Choroid plexus epithelial cell (primary cell): ENCODE measurements around the gene GPR107.

Experiments
- DNase-seq: peaks from one replicate; pipeline ENCODE4 v3.0.0-alpha.2; 2010; ENCODE audit warnings: low read depth
- H3K4me3 ChIP-seq: 2 replicates; pipeline ENCODE4 v1.5.1; 2011; ENCODE audit warnings: low read depth, mild to moderate bottlenecking, control low read depth, low read length, moderate library complexity
- TF ChIP-seq, protein P1 (sequence below): conservative IDR thresholded peaks from 2 replicates; pipeline ENCODE4 v1.5.1; 2011; ENCODE audit warnings: low read depth, mild to moderate bottlenecking, control low read depth, inconsistent platforms, low read length, moderate library complexity

GPR107 gene

DNA sequence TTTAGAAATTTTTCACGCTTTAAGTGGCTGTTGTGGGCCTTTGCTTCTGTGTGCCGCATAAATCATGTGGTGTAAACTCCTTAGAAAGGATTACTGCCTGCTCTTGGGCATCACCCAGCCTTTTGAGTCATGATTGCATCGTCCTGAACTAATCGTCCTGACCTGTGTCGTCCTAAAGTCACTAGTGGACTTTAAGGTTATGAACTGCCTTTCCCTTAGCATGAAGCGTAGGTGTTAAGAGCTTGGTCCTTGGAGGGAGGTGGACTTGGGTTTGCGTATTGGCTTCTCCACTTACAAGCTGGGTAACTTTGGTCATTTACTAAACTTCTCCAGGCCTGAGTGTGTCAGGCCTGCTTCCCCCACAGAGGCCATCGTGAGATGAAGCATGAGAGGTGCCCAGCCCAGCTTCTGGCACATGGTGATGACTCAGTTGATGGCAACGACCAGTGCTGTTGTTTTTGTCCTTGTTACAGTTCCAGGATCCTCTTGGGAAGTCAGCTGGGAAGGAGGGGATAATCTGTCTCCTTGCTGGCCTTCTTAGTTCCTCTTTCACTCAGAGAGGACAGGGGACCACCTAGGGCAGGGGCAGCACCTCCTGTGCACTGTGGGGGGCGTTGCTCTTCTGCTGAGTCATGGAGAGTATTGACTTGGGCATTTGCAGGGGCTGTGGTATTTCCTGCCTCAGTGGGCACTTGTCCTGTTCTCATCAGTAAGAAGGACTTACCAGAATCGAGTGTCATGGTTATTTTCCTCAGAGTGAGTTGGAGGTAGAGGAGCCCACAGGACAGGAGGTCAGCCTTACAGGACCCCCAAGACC, 64.3 kb downstream of the GPR107 start:
- peak; percentile 26 for DNase-seq
- TF ChIP-seq, protein P1, sequence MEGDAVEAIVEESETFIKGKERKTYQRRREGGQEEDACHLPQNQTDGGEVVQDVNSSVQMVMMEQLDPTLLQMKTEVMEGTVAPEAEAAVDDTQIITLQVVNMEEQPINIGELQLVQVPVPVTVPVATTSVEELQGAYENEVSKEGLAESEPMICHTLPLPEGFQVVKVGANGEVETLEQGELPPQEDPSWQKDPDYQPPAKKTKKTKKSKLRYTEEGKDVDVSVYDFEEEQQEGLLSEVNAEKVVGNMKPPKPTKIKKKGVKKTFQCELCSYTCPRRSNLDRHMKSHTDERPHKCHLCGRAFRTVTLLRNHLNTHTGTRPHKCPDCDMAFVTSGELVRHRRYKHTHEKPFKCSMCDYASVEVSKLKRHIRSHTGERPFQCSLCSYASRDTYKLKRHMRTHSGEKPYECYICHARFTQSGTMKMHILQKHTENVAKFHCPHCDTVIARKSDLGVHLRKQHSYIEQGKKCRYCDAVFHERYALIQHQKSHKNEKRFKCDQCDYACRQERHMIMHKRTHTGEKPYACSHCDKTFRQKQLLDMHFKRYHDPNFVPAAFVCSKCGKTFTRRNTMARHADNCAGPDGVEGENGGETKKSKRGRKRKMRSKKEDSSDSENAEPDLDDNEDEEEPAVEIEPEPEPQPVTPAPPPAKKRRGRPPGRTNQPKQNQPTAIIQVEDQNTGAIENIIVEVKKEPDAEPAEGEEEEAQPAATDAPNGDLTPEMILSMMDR, result peak; percentile 20
- no peak overlapping the region for H3K4me3 ChIP-seq

GRCh38 chr9:130118841-130119518, 65.3 kb downstream of the GPR107 start:
- peak; percentile 44 for DNase-seq
- no peak overlapping the region for H3K4me3 ChIP-seq
- TF ChIP-seq, protein P1, result no peak

DNA sequence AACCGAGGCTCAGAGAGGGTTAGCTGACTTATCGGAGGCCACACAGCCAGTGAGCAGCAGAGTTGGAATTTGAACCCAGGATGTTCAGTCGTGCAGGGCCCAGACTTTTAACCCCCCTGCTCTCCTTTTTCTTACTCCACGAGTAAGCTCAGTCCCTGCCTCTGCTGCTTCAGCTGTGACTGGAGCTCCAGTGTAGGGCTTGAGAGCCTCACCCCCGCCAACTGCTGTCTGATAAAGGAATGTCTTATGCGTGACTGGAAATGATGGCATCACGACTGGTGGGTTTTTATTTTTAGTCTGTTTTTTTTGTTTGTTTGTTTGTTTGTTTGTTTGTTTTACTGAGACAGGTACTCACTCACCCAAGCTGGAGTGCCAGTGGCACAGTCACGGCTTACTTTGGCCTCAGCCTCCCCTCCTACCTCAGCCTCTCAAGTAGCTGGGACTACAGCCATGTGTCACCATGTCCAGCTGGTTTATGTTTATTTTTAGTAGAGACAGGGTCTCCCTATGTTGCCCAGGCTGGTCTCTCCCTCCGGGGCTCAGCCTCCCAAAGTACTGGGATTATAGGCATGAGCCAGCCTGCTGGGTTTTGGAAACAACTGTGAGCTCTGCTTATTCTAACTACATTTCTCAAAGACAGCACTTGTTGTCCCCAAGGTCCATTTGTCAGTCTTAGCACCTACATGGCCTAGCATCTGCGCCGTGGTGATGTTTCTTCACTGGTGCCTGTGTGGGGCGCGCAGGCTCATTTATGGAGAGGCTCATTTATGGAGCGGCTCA, 66.0 kb downstream of the GPR107 start:
- DNase-seq, result no peak
- TF ChIP-seq, protein P1, result no peak

DNA sequence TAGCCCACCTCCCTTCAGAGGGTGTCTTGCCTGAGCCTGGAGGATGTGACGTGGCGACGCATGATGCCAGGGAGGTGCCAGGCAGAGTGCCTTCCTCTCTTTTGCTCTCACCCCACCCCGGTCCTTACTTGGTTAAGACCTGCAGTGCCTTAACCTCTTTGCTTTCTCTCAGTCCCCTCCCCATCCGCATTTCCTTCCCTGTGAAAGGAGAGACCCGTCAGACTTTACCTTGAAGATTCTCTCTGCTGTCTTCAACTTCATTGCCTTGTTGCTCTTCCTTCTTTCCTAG, 66.5 kb downstream of the GPR107 start:
- TF ChIP-seq, protein P1, result no peak
- DNase-seq, result no peak
- no peak overlapping the region for H3K4me3 ChIP-seq

More for the DNA sequence above, 66.0 kb downstream of the GPR107 start:
- no peak overlapping the region for H3K4me3 ChIP-seq

- no peak overlapping the region for H3K4me3 ChIP-seq
- no peak for DNase-seq
- TF ChIP-seq, protein P1, result no peak
Measured at GRCh38 chr9:130120832-130121231, 67.1 kb downstream of the GPR107 start.

GRCh38 chr9:130122456-130122855, 68.8 kb downstream of the GPR107 start:
- DNase-seq, result no peak
- H3K4me3 ChIP-seq, result no peak overlapping the region

More at GRCh38 chr9:130122456-130122855, 68.8 kb downstream of the GPR107 start:
- TF ChIP-seq, protein P1, result no peak
